ENCODE measurements around the gene SH3GL2.
A peak's percentile ranks its signal among the peaks of the same experiment; 100 is the strongest.

The SH3GL2 gene

GRCh38 chr9:17578577-17578910 is 322 bp upstream of the SH3GL2 start:
- Histone ChIP-seq H3K36me3 (ENCODE audit: insufficient read depth, low read length) (no peaks in the 10 kb centered on the region), H3K9ac (ENCODE audit: low read depth, low read length) (no peak overlapping the region)

GRCh38 chr9:17580119-17580518 is 1.3 kb downstream of the SH3GL2 start:
- H3K4me1 ChIP-seq (ENCODE audit: control insufficient read depth, insufficient read depth, low read length) = peaks cover 7% of the 10 kb centered on the region
- H3K27me3 ChIP-seq (ENCODE audit: control insufficient read depth, insufficient read depth, low read length) = peaks cover 71% of the 10 kb centered on the region
- H3K4me2 ChIP-seq (ENCODE audit: low read length) = no peak overlapping the region
- no peak overlapping the region for H3K4me3 ChIP-seq (ENCODE audit: low read length)
- no peaks in the 10 kb centered on the region for H3K9me3 ChIP-seq (replicated peaks; ENCODE audit: low read length)
- H3K9ac ChIP-seq (ENCODE audit: low read depth, low read length) = no peak overlapping the region
- H3K36me3 ChIP-seq (ENCODE audit: insufficient read depth, low read length) = no peaks in the 10 kb centered on the region

More at GRCh38 chr9:17578577-17578910, 322 bp upstream of the SH3GL2 start:
- Histone ChIP-seq H3K9me3 (replicated peaks; ENCODE audit: low read length) (no peaks in the 10 kb centered on the region), H3K27me3 (ENCODE audit: control insufficient read depth, insufficient read depth, low read length) (peaks cover 75% of the 10 kb centered on the region), H3K4me2 (ENCODE audit: low read length) (peak overlapping the region; percentile 83), H3K4me3 (ENCODE audit: low read length) (peak overlapping the region; percentile 63), H3K4me1 (ENCODE audit: control insufficient read depth, insufficient read depth, low read length) (peaks cover 7% of the 10 kb centered on the region)

GRCh38 chr9:17587113-17587512 is 8.2 kb downstream of the SH3GL2 start:
- H3K9ac ChIP-seq (ENCODE audit: low read depth, low read length) = no peak overlapping the region
- H3K4me1 ChIP-seq (ENCODE audit: control insufficient read depth, insufficient read depth, low read length) = no peaks in the 10 kb centered on the region
- no peaks in the 10 kb centered on the region for H3K9me3 ChIP-seq (replicated peaks; ENCODE audit: low read length)
- no peak overlapping the region for H3K4me2 ChIP-seq (ENCODE audit: low read length)
- no peaks in the 10 kb centered on the region for H3K36me3 ChIP-seq (ENCODE audit: insufficient read depth, low read length)
- no peak overlapping the region for H3K4me3 ChIP-seq (ENCODE audit: low read length)
- H3K27me3 ChIP-seq (ENCODE audit: control insufficient read depth, insufficient read depth, low read length) = peaks cover 29% of the 10 kb centered on the region

- H3K9ac ChIP-seq (ENCODE audit: low read depth, low read length) = no peak overlapping the region
Measured at GRCh38 chr9:17588395-17588794, 9.5 kb downstream of the SH3GL2 start.

GRCh38 chr9:17588941-17589340 is 10.1 kb downstream of the SH3GL2 start:
- Histone ChIP-seq H3K4me2 (ENCODE audit: low read length) (no peak overlapping the region), H3K9me3 (replicated peaks; ENCODE audit: low read length) (no peaks in the 10 kb centered on the region), H3K4me3 (ENCODE audit: low read length) (no peak overlapping the region), H3K4me1 (ENCODE audit: control insufficient read depth, insufficient read depth, low read length) (no peaks in the 10 kb centered on the region), H3K9ac (ENCODE audit: low read depth, low read length) (no peak overlapping the region), H3K27me3 (ENCODE audit: control insufficient read depth, insufficient read depth, low read length) (peaks cover 31% of the 10 kb centered on the region), H3K36me3 (ENCODE audit: insufficient read depth, low read length) (no peaks in the 10 kb centered on the region)

More at GRCh38 chr9:17588395-17588794, 9.5 kb downstream of the SH3GL2 start:
- no peak overlapping the region for H3K4me3 ChIP-seq (ENCODE audit: low read length)
- no peaks in the 10 kb centered on the region for H3K36me3 ChIP-seq (ENCODE audit: insufficient read depth, low read length)
- no peak overlapping the region for H3K4me2 ChIP-seq (ENCODE audit: low read length)
- peaks cover 27% of the 10 kb centered on the region for H3K27me3 ChIP-seq (ENCODE audit: control insufficient read depth, insufficient read depth, low read length)
- H3K4me1 ChIP-seq (ENCODE audit: control insufficient read depth, insufficient read depth, low read length) = no peaks in the 10 kb centered on the region
- no peaks in the 10 kb centered on the region for H3K9me3 ChIP-seq (replicated peaks; ENCODE audit: low read length)

- Histone ChIP-seq H3K9ac (ENCODE audit: low read depth, low read length) (no peak overlapping the region), H3K36me3 (ENCODE audit: insufficient read depth, low read length) (no peaks in the 10 kb centered on the region), H3K9me3 (replicated peaks; ENCODE audit: low read length) (no peaks in the 10 kb centered on the region), H3K4me1 (ENCODE audit: control insufficient read depth, insufficient read depth, low read length) (no peaks in the 10 kb centered on the region), H3K4me2 (ENCODE audit: low read length) (no peak overlapping the region), H3K4me3 (ENCODE audit: low read length) (no peak overlapping the region), H3K27me3 (ENCODE audit: control insufficient read depth, insufficient read depth, low read length) (peaks cover 28% of the 10 kb centered on the region)
Measured at GRCh38 chr9:17589771-17590170, 10.9 kb downstream of the SH3GL2 start.

- Histone ChIP-seq H3K4me3 (ENCODE audit: low read length) (no peak overlapping the region), H3K4me2 (ENCODE audit: low read length) (no peak overlapping the region), H3K36me3 (ENCODE audit: insufficient read depth, low read length) (no peaks in the 10 kb centered on the region), H3K9me3 (replicated peaks; ENCODE audit: low read length) (no peaks in the 10 kb centered on the region), H3K9ac (ENCODE audit: low read depth, low read length) (no peak overlapping the region), H3K4me1 (ENCODE audit: control insufficient read depth, insufficient read depth, low read length) (no peaks in the 10 kb centered on the region), H3K27me3 (ENCODE audit: control insufficient read depth, insufficient read depth, low read length) (peaks cover 44% of the 10 kb centered on the region)
Measured at GRCh38 chr9:17594961-17595360, 16.1 kb downstream of the SH3GL2 start.

- Histone ChIP-seq H3K9me3 (replicated peaks; ENCODE audit: low read length) (no peaks in the 10 kb centered on the region), H3K4me2 (ENCODE audit: low read length) (no peak overlapping the region), H3K4me3 (ENCODE audit: low read length) (no peak overlapping the region), H3K27me3 (ENCODE audit: control insufficient read depth, insufficient read depth, low read length) (peaks cover 33% of the 10 kb centered on the region), H3K4me1 (ENCODE audit: control insufficient read depth, insufficient read depth, low read length) (no peaks in the 10 kb centered on the region), H3K9ac (ENCODE audit: low read depth, low read length) (no peak overlapping the region), H3K36me3 (ENCODE audit: insufficient read depth, low read length) (no peaks in the 10 kb centered on the region)
Measured at GRCh38 chr9:17597977-17598376, 19.1 kb downstream of the SH3GL2 start.

- no peaks in the 10 kb centered on the region for H3K36me3 ChIP-seq (ENCODE audit: insufficient read depth, low read length)
- H3K4me1 ChIP-seq (ENCODE audit: control insufficient read depth, insufficient read depth, low read length) = no peaks in the 10 kb centered on the region
- peaks cover 20% of the 10 kb centered on the region for H3K27me3 ChIP-seq (ENCODE audit: control insufficient read depth, insufficient read depth, low read length)
- H3K9ac ChIP-seq (ENCODE audit: low read depth, low read length) = no peak overlapping the region
- no peaks in the 10 kb centered on the region for H3K9me3 ChIP-seq (replicated peaks; ENCODE audit: low read length)
- no peak overlapping the region for H3K4me2 ChIP-seq (ENCODE audit: low read length)
- no peak overlapping the region for H3K4me3 ChIP-seq (ENCODE audit: low read length)
Measured at GRCh38 chr9:17600962-17601593, 22.2 kb downstream of the SH3GL2 start.

- H3K4me3 ChIP-seq (ENCODE audit: low read length) = no peak overlapping the region
- peaks cover 8% of the 10 kb centered on the region for H3K27me3 ChIP-seq (ENCODE audit: control insufficient read depth, insufficient read depth, low read length)
- H3K9ac ChIP-seq (ENCODE audit: low read depth, low read length) = no peak overlapping the region
- H3K36me3 ChIP-seq (ENCODE audit: insufficient read depth, low read length) = no peaks in the 10 kb centered on the region
- no peak overlapping the region for H3K4me2 ChIP-seq (ENCODE audit: low read length)
- H3K4me1 ChIP-seq (ENCODE audit: control insufficient read depth, insufficient read depth, low read length) = no peaks in the 10 kb centered on the region
- no peaks in the 10 kb centered on the region for H3K9me3 ChIP-seq (replicated peaks; ENCODE audit: low read length)
Measured at GRCh38 chr9:17604556-17604955, 25.7 kb downstream of the SH3GL2 start.

- Histone ChIP-seq H3K4me1 (ENCODE audit: control insufficient read depth, insufficient read depth, low read length) (no peaks in the 10 kb centered on the region), H3K4me2 (ENCODE audit: low read length) (no peak overlapping the region), H3K9ac (ENCODE audit: low read depth, low read length) (no peak overlapping the region), H3K27me3 (ENCODE audit: control insufficient read depth, insufficient read depth, low read length) (peaks cover 31% of the 10 kb centered on the region), H3K9me3 (replicated peaks; ENCODE audit: low read length) (no peaks in the 10 kb centered on the region), H3K36me3 (ENCODE audit: insufficient read depth, low read length) (no peaks in the 10 kb centered on the region), H3K4me3 (ENCODE audit: low read length) (no peak overlapping the region)
Measured at GRCh38 chr9:17609312-17610005, 30.6 kb downstream of the SH3GL2 start.

- Histone ChIP-seq H3K4me2 (ENCODE audit: low read length) (no peak overlapping the region), H3K9me3 (replicated peaks; ENCODE audit: low read length) (no peaks in the 10 kb centered on the region), H3K27me3 (ENCODE audit: control insufficient read depth, insufficient read depth, low read length) (peaks cover 30% of the 10 kb centered on the region), H3K4me1 (ENCODE audit: control insufficient read depth, insufficient read depth, low read length) (no peaks in the 10 kb centered on the region), H3K9ac (ENCODE audit: low read depth, low read length) (no peak overlapping the region), H3K36me3 (ENCODE audit: insufficient read depth, low read length) (no peaks in the 10 kb centered on the region), H3K4me3 (ENCODE audit: low read length) (no peak overlapping the region)
Measured at GRCh38 chr9:17611342-17611741, 32.5 kb downstream of the SH3GL2 start.

Data from skeletal muscle satellite cell (primary cell).